D341Med (cell line): ENCODE results near the gene RNF213.

ENCODE experiments used
- DNase-seq: peaks from one replicate; pipeline ENCODE4 v3.0.0; 2012; ENCODE audit warnings: low spot score

The RNF213 gene

DNA sequence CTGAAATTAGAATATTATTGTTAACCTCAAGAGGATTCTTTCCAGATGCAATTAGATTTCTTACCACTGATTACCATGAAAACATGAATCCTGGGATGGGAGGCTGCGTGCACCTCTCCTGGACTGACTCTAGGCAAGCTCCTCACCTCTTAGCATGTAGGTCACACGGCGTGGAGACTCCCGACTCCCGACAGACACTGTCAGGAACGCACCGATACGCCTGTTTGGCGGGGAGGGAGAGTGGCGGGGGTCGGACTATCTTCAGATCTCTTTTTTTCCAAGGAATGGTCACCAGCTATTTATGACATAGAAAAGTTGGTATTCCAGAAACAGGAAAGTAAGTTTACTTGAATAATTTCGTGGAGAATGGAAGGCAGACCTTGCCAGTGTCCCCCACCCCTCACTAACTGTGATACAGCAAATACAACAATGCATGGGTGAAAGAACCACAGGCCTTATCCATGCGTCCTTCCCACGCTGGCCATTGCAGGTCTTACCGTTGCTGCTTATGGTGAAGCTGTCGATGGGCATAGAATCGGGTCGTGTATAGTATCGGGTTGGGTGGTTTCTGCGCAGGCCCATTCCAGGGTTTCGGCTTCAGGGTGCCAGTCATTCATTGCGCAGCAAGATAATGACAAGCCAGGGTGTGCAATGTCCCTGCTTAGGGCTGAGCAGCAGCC, 91.7 kb downstream of the RNF213 start:
- no peak for DNase-seq

DNA sequence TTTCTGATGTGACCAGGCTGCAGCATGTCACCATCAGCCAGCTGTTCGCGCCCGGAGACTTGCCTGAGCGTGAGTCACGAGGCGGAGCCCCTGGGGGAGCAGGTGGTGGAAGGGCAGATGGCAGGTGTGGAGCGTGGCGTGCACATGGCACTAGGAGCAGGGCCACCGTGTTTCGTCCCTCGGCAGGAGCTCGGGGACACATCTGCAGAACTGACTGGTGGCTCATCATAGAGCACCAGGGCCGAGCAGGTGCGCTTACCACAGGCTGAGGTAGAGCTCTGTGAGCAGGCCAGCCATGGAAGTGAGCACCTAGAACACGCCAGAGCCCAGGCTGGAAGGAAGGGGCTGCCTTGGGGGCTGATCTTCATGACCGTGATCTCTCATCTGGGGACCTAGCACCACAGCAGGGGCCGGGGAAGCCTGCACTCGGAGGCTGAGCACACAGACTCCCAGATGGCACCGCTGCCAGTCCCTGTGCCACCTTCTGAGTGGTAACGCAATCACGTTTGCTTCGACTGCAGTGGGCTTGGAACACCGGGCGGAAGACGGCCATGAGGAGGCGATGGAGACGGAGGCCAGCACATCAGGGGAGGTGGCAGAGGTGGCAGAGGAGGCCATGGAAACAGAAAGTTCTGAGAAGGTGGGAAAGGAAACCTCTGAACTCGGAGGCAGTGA, 92.5 kb downstream of the RNF213 start:
- no peak for DNase-seq

DNA sequence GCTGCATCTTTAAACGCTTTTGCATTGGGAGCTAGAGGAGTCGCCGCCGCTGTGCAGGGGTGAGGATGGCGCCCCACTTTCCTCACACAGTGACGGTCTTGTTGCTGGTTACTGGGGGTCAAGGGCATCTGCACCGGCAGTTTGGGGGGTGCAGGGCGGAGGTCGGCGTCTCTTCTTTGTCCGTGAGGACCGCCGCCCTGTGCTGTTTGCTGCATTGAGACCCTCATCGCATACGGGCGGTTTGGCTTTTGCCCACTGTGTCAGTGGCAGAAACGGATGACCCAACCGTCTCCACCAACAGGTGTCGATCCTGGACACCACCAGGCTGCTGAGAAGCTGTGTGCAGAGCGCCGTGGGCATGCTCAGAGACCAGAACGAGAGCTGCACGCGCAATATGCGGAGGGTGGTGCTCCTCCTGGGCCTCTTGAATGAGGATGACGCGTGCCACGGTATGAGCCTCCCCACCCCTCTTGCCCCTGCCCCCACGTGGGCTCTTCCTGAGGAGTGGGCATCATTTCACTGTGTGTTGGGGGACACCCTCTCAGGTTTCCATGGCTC, 93.1 kb downstream of the RNF213 start:
- no peak for DNase-seq

DNA sequence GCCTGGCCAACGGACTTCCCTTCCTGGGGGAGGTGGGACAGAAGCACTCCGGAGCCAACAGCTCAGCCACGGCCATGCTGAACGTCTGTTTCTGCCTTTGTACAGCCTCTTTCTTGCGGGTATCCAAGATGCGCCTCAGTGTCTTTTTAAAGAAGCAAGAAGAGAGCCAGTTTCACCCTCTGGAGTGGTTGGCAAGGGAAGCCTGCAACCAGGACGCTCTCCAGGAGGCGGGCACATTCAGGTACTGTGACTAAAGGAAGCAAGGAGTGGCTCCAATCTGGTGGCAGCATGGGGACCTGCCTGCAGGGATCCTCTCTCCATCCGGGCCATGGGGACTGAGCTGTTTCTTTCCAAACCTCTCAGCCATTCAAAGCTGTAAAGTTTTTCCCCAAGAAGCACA, 93.7 kb downstream of the RNF213 start:
- no peak for DNase-seq

DNA sequence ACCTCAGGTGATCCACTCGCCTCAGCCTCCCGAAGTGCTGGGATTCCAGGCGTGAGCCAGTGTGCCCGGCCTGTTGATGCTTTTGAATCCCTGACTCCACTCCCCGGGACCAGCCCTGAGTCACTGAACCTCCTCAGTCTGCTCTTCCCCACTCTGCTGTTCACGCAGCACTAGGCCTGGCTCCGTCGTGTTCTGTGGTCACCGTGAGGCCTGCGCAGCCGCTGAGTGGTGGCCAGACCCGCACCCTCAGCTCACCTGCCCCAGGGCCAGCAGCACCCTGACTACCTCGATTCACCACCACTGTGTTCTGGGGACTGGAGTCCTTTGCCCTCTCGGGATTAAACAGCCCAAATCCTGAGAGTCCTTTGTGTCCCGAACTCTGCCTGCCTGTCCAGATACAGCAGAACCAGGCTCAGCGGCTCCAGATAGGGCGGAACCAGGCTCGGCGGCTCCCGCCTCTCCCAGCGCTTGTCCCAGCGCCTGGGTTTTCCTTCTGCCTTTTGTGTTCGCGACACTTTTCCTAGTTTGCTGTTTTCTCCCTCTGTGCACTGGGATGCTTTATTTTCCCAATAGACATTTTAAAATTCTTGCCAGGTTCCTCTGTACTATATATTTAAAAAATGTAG, 95.7 kb downstream of the RNF213 start:
- DNase-seq, result no peak

DNA sequence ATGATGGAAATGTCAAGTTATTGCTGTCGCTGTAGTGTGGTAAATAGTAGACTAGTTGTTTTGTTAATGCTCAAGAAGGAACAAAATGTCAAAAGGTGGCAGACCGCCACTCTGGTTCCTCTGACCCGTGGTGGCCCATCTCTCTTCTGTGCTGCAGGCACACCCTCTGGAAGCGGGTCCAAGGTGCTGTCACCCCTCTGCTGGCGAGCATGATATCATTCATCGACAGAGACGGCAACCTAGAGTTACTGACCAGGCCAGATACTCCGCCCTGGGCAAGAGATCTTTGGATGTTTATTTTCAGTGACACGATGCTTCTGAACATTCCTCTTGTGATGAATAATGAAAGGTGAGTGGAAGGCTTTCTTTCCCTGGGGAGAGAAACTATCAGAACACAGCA, 97.5 kb downstream of the RNF213 start:
- no peak for DNase-seq

DNA sequence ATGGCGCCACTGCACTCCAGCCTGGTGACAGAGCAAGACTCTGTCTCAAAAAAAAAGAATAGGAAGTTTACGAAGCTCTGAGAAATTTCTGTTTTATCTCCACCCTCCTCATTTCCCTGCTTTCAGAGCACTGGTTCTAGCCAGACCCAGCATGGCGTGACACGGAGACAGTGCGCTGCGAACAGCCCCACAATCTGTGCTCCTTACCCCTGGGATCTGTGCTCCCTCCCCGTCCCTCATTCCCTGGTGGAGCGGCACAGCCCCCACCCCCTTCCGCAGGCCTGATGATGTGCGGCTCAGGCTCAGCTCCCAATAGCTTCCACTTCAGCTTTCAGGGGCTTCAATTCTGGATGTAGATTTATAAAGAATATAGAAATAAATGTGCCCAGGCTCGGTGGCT, 98.2 kb downstream of the RNF213 start:
- DNase-seq, result no peak

DNA sequence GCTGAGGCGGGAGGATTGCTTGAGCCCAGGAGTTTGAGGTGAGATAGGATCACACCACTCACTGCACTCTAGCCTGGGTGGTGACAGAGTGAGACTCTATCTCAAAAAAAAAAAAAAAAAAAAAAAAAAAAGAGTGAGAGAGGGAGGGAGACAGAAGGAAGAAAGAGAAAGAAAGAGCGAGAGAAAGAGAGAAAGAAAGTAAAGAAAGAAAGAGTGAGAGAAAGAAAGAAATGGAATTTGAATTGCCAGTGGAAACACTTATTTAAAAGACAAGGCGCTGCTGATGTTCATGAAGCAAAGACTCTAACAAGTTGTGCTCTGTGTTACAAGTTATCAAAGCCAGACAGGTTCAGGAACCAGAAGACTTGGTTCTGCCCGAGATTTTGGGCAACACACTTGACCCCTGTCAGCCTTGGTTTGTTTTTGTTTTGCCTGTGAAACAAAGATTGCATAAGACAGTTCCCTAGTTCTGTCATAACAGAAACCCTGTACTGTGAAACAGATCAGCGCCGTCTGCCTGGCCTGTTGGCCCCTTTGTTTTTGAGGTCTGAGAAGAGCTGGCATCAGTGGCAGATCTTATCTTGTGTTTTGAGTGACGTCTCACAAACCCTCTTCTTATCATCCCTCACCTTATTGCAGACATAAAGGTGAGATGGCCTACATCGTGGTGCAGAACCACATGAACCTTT, 98.9 kb downstream of the RNF213 start:
- no peak for DNase-seq

DNA sequence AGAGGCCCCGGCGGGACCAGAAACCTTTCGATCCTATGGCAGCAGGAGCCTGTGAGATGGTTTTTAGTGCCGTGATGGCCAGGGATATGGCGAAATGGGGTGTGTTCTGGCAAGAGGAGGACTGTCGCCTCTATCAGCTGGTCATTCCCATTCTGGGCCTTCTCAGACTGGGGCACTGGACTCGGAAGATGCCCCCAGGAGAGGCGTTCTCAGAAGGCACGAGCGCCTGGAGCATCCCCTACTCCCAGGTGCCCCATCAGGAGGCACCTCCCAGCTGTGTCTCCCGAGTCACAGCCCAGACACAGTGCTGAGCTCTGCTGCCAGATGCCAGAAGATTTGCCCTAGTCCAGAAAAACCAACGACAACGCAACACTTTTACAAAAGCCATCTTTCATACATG, 99.7 kb downstream of the RNF213 start:
- DNase-seq, result no peak

DNA sequence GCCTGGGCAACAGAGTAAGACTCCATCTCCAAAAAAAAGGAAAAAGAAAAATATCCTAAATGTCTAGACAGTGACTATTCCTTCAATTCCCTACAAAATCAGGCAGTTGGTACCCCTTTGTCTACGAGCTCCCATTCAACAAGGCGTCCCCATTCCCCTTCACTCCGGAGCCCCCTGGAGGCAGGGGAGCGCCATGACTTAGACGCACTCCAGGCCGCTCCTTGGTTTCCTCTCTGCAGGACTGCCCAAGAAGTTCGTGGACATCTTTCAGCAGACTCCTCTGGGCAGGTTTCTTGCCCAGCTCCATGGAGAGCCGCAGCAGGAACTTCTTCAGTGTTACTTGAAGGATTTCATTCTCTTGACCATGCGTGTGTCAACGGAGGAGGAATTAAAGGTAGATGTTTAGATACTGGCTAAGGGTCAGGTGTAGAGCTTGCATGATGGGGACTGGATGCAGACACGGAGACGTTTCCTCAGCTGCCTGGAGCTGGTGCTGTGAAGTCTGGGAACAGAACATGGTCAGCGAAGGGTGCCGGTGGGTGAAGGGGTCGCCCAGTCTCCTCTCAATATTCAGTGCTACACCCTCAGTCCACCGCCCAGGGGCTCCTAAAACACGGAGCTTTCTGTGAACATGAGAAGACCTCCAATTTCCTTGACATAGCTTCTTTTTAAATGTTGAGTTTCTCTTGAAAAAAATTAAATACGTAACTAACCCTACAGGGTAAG, 101.0 kb downstream of the RNF213 start:
- peak; percentile 75 for DNase-seq

DNA sequence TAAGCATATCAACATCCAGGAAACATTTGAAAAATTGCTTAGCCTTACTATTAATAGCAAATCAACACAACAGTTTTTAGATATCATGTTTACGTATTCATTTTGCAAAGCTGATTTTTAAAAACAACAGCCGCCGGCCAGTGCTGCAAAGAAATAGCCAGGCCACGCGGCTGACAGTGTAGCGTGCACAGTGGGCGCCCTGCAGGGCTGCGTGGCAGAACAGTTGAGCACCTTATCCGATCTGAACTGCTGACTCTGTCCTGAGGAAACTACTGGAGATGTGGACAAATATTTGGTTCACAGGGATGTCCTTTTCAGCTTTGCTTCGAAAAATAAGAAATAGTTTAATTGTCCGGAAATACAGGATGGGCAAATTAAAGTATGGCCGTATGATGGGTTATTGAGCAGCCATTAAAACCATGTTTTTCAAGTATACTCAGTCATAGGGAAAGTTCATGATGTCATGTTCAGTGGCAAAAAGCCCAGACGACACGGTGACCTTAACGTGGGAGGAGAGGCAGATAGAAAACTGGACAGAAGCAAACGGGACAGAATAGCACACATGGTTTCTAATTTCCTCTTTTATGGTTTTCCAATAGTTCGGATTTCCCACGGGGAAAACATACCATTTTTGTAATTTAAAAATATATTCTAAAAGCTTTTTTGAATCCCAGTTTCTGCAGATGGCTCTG, 101.9 kb downstream of the RNF213 start:
- DNase-seq, result no peak

DNA sequence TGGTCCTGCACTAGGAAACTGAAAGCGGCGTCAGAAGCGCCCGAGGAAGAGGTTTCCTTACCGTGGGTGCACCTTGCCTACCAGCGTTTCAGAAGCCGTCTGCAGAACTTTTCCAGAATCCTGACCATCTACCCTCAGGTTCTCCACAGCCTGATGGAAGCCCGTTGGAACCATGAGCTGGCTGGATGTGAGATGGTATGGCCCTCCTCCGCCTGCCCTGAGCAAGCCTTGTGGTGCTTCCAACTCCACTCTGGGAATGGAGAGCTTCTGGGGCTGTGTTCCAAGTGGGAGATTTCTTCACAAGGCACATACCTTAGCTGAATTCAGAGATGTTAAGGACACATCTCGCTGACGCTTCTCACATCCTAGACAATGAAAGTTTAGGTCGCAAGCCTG, 102.5 kb downstream of the RNF213 start:
- no peak for DNase-seq

DNA sequence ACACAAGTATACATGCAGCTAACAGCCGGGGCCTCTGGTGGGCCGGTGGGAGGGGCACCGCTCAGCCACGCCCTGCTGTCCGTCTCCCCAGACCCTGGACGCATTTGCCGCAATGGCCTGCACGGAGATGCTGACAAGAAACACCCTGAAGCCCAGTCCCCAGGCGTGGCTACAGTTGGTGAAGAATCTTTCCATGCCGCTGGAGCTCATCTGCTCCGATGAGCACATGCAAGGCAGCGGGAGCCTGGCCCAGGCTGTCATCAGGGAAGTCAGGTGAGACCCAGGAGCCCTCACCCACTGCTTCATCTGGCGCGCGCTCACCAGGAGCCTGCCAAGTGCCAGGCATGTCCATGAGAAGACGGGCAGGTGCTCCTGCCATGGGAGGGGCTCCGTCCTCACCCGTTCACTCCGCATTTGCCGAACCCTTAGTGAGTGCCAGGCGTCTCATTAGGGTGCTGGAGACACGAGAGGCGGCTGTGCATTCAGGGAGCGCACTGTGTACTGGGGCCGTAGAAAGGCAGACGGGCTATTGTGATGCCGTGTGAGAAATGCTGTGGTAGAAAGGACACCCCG, 103.0 kb downstream of the RNF213 start:
- no peak for DNase-seq

DNA sequence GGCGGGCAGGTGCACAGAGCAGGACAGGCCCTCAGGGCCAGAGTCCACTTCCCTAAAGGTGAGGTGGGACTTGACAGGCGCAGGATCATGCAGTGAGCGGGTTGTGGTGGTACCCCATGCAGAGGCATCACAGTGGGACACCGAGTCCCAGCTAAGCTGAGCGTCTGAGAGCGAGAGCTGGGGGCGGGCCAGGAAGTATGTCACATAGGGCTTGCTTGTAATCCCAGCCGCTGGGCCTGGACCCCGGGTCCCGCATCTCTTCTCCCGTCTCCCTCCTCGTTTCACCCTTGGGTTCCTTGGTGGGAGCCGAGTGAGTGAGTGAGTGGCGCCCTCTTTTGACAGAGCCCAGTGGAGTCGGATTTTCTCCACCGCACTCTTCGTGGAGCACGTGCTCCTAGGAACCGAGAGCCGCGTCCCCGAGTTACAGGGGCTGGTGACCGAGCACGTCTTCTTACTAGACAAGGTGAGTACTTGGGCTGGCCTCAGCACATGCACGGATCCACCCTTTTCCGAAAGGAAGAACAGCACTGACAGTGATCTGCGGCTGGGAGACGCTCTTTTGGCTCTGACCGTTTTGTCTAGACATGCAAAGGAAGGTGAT, 103.5 kb downstream of the RNF213 start:
- peak; percentile 89 for DNase-seq

DNA sequence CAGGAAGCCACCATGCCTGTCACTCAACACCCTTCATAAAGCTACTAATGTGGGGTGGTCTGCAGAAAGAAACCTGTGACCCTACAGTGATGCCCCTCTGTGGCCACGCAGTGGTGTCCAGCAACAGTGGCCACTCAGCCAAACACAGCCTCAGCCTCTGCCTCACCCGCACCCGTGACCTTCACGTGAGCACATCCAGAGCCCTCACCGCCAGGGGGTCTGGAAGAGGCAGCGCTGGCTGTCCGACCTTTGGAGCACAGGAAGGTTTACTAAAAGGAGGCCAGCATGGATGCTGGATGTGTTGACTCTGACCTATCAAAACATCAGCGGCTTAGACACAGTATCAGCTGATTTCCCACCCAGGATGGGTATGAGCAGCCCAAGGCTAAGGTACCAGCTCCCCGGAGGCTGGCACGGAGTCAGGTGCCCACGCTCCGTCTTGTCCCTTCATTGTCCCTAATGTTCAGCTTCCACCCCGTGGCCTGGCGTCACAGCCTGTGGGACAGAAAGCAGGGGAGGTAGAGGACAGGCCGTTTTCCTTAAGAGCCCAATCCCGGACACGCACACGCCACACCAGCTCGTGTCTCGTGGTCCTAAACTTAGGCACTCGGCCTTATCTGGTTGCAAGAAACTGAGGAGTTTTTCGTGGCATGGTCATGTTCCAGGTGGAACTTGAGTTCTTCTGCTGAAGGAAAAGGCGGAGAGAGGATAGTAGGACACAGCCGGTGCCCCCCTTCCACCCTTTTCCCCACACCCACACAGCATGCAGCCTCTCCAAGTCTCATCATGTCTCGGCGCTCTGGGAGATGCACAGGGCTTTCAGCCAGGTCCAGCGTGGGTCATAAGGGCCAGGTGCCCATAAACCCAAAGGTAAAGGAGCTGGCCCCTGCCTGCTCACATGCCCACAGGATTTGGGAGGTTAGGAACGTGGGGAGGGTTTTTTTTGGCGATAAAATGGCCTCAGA, 104.6 kb downstream of the RNF213 start:
- no peak for DNase-seq

DNA sequence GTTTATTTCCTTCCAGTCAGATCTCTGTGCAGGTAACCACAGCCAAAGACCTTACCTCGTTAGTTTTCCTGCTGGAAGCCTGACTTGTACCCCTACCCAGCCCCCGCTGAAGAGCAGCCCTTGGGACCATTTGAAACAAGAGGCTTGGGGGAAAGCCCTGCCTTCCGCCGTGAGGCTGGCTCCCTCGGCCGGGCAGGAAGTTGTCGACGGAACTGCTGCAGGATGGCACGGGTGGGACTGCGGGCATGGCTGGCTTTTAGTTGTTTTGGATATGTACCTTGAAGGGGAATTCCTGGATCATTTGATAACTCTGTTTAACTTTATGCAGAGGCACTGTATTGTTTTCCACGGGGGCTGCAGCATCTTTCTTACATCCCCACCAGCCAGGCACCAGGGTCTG, 105.3 kb downstream of the RNF213 start:
- no peak for DNase-seq

DNA sequence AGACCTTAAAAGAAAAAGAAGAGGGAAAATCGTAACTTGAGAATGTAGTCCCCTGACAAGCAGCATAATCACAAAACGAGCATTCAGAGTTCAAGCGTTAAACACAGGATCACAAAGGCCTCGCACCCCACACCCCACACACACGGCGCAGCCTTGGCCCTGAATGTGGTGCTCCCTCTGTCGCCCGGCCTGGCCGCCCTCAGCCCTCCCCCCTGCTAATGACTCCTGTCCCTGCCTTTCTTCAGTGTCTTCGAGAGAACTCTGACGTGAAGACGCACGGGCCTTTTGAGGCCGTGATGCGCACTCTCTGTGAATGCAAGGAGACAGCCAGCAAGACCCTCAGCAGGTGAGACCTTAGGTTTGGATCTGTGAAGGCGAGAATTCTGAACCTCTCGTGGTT, 106.9 kb downstream of the RNF213 start:
- no peak for DNase-seq

DNA sequence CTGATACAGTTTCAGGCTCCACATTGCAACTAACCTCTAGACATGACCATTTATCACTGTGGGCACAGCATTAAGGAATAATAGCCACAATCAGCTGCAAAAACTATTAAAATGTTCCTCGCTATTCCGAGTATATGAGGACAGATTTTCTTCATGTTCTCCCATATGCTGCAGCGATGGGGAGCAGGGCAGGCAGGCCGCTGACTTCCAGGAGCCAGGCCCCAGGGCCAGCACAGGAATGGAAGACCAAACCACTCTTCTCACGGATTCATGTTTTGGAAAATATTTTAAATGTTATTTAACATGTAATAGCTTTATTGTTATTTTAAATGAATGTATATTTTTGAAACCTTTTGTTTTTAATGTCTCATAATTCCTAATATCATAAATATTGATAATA, 110.5 kb downstream of the RNF213 start:
- DNase-seq, result no peak

DNA sequence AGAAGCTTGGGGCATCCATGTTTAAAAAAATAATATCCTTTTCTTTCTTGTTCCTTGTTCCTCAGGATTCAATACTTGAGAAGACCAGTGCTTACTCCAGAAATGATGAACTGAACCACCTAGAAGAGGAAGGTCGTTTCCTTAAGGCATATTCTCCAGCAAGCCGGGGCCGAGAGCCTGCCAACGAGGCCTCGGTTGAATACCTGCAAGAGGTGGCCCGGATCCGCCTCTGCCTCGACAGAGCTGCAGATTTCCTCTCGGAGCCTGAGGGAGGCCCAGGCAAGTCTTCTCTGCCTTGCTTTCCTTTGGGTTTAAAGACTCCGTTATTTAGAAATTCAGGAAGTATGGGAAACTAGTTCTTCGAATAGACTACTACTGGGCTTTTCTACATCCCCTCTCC, 111.8 kb downstream of the RNF213 start:
- no peak for DNase-seq
